C4-2B (cell line): Measurements from ENCODE around the gene HACL1.

Source experiments
- ZFX ChIP-seq: fragments of 450-650 bp; IDR thresholded peaks from 2 replicates; pipeline ENCODE4 v1.6.1; 2017
- TF ChIP-seq, protein P1 (sequence below): fragments of 450-650 bp; conservative IDR thresholded peaks from 2 replicates; pipeline ENCODE4 v1.5.1; 2017; ENCODE audit warnings: mild to moderate bottlenecking

DNA sequence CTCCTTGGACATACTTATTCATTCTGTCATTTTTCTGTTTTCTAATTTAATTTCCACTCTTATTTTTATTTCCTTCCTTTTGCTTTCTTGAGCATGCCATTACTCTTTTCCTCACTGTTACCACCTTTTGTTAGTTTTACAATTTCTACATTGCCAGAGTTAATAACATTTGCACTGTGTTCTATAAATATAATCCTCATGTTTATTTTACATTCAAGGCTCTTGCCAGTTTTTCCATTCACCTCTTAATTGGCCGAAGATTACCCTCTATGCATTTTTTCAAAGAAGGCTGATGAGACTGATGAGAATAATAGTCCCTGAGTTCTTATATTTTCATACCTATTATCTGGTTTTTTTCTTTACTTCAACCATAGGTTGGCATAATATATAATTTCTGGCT lies 10.6 kb upstream of the HACL1 start:
- TF ChIP-seq, protein P1, sequence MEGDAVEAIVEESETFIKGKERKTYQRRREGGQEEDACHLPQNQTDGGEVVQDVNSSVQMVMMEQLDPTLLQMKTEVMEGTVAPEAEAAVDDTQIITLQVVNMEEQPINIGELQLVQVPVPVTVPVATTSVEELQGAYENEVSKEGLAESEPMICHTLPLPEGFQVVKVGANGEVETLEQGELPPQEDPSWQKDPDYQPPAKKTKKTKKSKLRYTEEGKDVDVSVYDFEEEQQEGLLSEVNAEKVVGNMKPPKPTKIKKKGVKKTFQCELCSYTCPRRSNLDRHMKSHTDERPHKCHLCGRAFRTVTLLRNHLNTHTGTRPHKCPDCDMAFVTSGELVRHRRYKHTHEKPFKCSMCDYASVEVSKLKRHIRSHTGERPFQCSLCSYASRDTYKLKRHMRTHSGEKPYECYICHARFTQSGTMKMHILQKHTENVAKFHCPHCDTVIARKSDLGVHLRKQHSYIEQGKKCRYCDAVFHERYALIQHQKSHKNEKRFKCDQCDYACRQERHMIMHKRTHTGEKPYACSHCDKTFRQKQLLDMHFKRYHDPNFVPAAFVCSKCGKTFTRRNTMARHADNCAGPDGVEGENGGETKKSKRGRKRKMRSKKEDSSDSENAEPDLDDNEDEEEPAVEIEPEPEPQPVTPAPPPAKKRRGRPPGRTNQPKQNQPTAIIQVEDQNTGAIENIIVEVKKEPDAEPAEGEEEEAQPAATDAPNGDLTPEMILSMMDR, result no peak
- TF ChIP-seq ZFX, result no peak
